Thyroid gland (tissue), 4 donors: ENCODE measurements around the gene NFIA. TPM values are rescaled to one million over a fixed set of nuclear protein-coding genes. Genes with fewer than 3 reads are reported as not detected.

ENCODE experiments used
- DNase-seq, 2 donors: peaks; one replicate each; pipeline ENCODE4 v3.0.0-alpha.2; 2019
- H3K27ac ChIP-seq, 3 donors: fragments of 200-600 bp; sonication (generic); 1 replicate in 2 of 3; 2 replicates in 1 of 3; pipeline ENCODE4 v1.5.1; 2016 to 2019; ENCODE audit warnings: mild to moderate bottlenecking in 1 of 3, moderate library complexity in 1 of 3
- H3K27me3 ChIP-seq: fragments of 200-600 bp; sonication (generic); one replicate; pipeline ENCODE4 v1.5.1; 2019
- H3K36me3 ChIP-seq, 2 donors: fragments of 200-600 bp; sonication (generic); one replicate each; pipeline ENCODE4 v1.5.1; 2016 to 2019
- H3K4me1 ChIP-seq, 2 donors: fragments of 200-600 bp; sonication (generic); one replicate each; pipeline ENCODE4 v1.5.1; 2017 to 2019
- H3K4me3 ChIP-seq, 3 donors: fragments of 200-600 bp; sonication (generic); replicated peaks in 1 of 3; 1 replicate in 2 of 3; 2 replicates in 1 of 3; pipeline ENCODE4 v1.5.1; 2016; ENCODE audit warnings: mild to moderate bottlenecking in 1 of 3
- H3K9me3 ChIP-seq: fragments of 200-600 bp; sonication (generic); one replicate; pipeline ENCODE4 v1.5.1; 2017
- POLR2A ChIP-seq, 2 donors: fragments of 450-650 bp; IDR thresholded peaks; one replicate each; pipeline ENCODE4 v1.6.1; 2017; ENCODE audit warnings: antibody characterized with exemption in 2 of 2, mild to moderate bottlenecking in 2 of 2, moderate library complexity in 1 of 2
- WGBS, 2 donors: methylation state at CpG; one replicate each; pipeline ENCODE4 v1.1.5; 2017; 5-methylcytosine and 5-hydroxymethylcytosine counted together
- intact Hi-C: fragments of 100-400 bp; cut with DNase I; formaldehyde crosslinking; loops from one replicate; pipeline ENCODE4 v1.15.1; 2023
- total RNA-seq, 4 donors: library from RNA; depleted of rRNA; stranded (reverse); fragments of >200 nt; gene quantifications; one replicate each; pipeline ENCODE4 v1.2.3, GENCODE V29; 2016
- TF ChIP-seq, protein P1 (sequence below), 6 experiments: fragments of 200-600 bp in 3 of 6; fragments of 450-650 bp in 3 of 6; sonication (generic) in 3 of 6; IDR thresholded peaks; one replicate each; pipeline ENCODE4 v1.5.1; 2016 to 2019; ENCODE audit warnings: antibody characterized with exemption in 6 of 6, mild to moderate bottlenecking in 2 of 6, inconsistent platforms in 1 of 6, moderate library complexity in 1 of 6

Gene NFIA
- total RNA-seq, 4 donors from 2014 or later, result 105 to 149 (median 118) TPM

- Histone ChIP-seq H3K36me3 (no peaks in the 10 kb centered on the region), H3K27me3 (no peaks in the 10 kb centered on the region), H3K27ac (no peak overlapping the region), H3K9me3 (no peaks in the 10 kb centered on the region), H3K4me1 (peaks cover 5 to 16% of the 10 kb centered on the region in 2 donors), H3K4me3 (no peak overlapping the region)
- WGBS, 2 donors, result 88 to 95% methylated on average over 3 of the region's 3 CpGs
- intact Hi-C loops, result no loop called here
- TF ChIP-seq, protein P1, sequence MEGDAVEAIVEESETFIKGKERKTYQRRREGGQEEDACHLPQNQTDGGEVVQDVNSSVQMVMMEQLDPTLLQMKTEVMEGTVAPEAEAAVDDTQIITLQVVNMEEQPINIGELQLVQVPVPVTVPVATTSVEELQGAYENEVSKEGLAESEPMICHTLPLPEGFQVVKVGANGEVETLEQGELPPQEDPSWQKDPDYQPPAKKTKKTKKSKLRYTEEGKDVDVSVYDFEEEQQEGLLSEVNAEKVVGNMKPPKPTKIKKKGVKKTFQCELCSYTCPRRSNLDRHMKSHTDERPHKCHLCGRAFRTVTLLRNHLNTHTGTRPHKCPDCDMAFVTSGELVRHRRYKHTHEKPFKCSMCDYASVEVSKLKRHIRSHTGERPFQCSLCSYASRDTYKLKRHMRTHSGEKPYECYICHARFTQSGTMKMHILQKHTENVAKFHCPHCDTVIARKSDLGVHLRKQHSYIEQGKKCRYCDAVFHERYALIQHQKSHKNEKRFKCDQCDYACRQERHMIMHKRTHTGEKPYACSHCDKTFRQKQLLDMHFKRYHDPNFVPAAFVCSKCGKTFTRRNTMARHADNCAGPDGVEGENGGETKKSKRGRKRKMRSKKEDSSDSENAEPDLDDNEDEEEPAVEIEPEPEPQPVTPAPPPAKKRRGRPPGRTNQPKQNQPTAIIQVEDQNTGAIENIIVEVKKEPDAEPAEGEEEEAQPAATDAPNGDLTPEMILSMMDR (IDR thresholded peaks at IDR 0.05), result no peak
- TF ChIP-seq POLR2A (IDR thresholded peaks at IDR 0.05), result no peak
- no peak for DNase-seq
These were observed 35.9 kb upstream of the NFIA start for GRCh38 chr1:61046434-61046833.

DNA sequence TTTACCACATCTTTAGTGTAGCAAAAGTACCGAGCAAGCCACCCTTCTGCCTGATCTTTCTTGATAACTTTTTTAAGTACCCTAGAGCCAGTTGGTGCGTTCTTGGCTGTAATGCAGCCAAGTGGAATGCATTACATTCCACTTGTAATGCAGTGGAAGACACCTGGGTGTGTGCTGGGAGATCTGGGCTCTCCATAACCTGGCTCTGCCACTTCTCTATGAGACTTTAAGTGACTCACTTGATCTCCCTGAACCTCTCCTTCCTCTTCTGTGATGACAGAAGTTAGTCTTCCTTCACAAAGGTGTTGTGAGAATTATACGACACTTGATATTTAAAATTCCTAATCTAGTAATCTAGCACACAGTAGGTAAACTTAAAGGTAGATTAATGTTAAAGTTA, 35.3 kb upstream of the NFIA start:
- H3K27ac ChIP-seq, result no peak overlapping the region

GRCh38 chr1:61049850-61050540, 32.4 kb upstream of the NFIA start:
- Histone ChIP-seq H3K27ac (peak overlapping the region; percentile 96 to 99 (median 98)), H3K4me3 (peak overlapping the region; percentile 85 to 91 (median 87)), H3K27me3 (no peaks in the 10 kb centered on the region), H3K9me3 (no peaks in the 10 kb centered on the region), H3K4me1 (peaks cover 30 to 40% of the 10 kb centered on the region in 2 donors), H3K36me3 (no peaks in the 10 kb centered on the region)
- 0 to 1% methylated on average over 24 of the region's 48 CpGs for WGBS, 2 donors
- TF ChIP-seq, protein P1 (IDR thresholded peaks at IDR 0.05), result peak; percentile 92 to 98 (median 97)
- peak in 1 of 2 donors; percentile 67 for TF ChIP-seq POLR2A (IDR thresholded peaks at IDR 0.05)
- intact Hi-C loops, result loop anchor here (5.0 kb wide), 2 partner anchors 287 to 402 kb away; no protein-coding TSS in a partner anchor
- peak; percentile 94 to 97 for DNase-seq

More for the DNA sequence above, 35.3 kb upstream of the NFIA start:
- H3K4me1 ChIP-seq, result peaks cover 12 to 21% of the 10 kb centered on the region in 2 donors
- H3K9me3 ChIP-seq, result no peaks in the 10 kb centered on the region
- intact Hi-C loops, result no loop called here
- peak; percentile 34 to 48 for DNase-seq
- no peaks in the 10 kb centered on the region for H3K27me3 ChIP-seq
- H3K36me3 ChIP-seq, result no peaks in the 10 kb centered on the region
- H3K4me3 ChIP-seq, result no peak overlapping the region
- TF ChIP-seq, protein P1 (IDR thresholded peaks at IDR 0.05), result no peak
- TF ChIP-seq POLR2A (IDR thresholded peaks at IDR 0.05), result no peak
- 52 to 64% methylated on average over 3 of the region's 3 CpGs for WGBS, 2 donors

- Histone ChIP-seq H3K9me3 (no peaks in the 10 kb centered on the region), H3K27ac (peak overlapping the region; percentile 96 to 99 (median 98)), H3K4me1 (peaks cover 37 to 48% of the 10 kb centered on the region in 2 donors), H3K4me3 (peak overlapping the region; percentile 85 to 91 (median 87)), H3K36me3 (no peaks in the 10 kb centered on the region), H3K27me3 (no peaks in the 10 kb centered on the region)
- TF ChIP-seq POLR2A (IDR thresholded peaks at IDR 0.05), result peak in 1 of 2 donors; percentile 70
- TF ChIP-seq, protein P1 (IDR thresholded peaks at IDR 0.05), result no peak
- 1 to 7% methylated on average over 8 to 10 of the region's 85 CpGs for WGBS, 2 donors
- intact Hi-C loops, result loop anchor here (5.0 kb wide), 2 partner anchors 287 to 402 kb away; no protein-coding TSS in a partner anchor
- peak; percentile 67 to 73 for DNase-seq
These were observed 31.6 kb upstream of the NFIA start for GRCh38 chr1:61050541-61051442.
